T-cell (primary cell): ENCODE measurements around the gene GALNTL6. TPM values are rescaled to one million over a fixed set of nuclear protein-coding genes. Genes with fewer than 3 reads are reported as not detected.

Source experiments
- ATAC-seq, 4 experiments: fragments of 200-7000 bp in 3 of 4; fragments of 150-1000 bp in 1 of 4; cut with Tn5 transposase; replicated peaks in 1 of 4; 1 replicate in 3 of 4; 2 replicates in 1 of 4; pipeline ENCODE4 v1.10.0; 2021; ENCODE audit warnings: moderate library complexity in 3 of 4, mild to moderate bottlenecking in 2 of 4, moderate number of reproducible peaks in 1 of 4
- CTCF ChIA-PET, 2 donors: fragments of 300-600 bp; sonication (Branson Sonifier 250); formaldehyde crosslinking; loops; one replicate each; lab custom pipeline; 2022; ENCODE audit warnings: antibody characterized with exemption in 2 of 2; lab: Charles Lee
- POLR2A ChIA-PET, 2 donors: fragments of 300-600 bp; sonication (Branson Sonifier 250); formaldehyde crosslinking; loops; one replicate each; lab custom pipeline; 2022; ENCODE audit warnings: antibody characterized with exemption in 2 of 2; lab: Charles Lee
- DNase-seq, 35 experiments: peaks; one replicate each; pipeline versions ENCODE4 v3.0.0 to v3.0.0-alpha.2; 2013 to 2023
- H3K27ac ChIP-seq: one replicate; pipeline ENCODE4 v1.5.1; 2013; ENCODE audit warnings: low read length
- H3K27me3 ChIP-seq, 2 experiments: replicated peaks in 1 of 2; 1 replicate in 1 of 2; 2 replicates in 1 of 2; pipeline versions ENCODE4 v1.6.1 to v1.7.0; 2013; ENCODE audit warnings: low read length in 1 of 2, mixed read lengths in 1 of 2; ENCODE audit not compliant: control insufficient read depth in 2 of 2, insufficient read depth in 2 of 2; ENCODE audit errors: extremely low read depth in 1 of 2
- H3K36me3 ChIP-seq, 2 donors: 1 replicate in 1 of 2; 2 replicates in 1 of 2; pipeline versions ENCODE4 v1.6.1 to v1.7.0; 2013; ENCODE audit warnings: low read length in 1 of 2; ENCODE audit not compliant: control insufficient read depth in 2 of 2, insufficient read depth in 1 of 2; ENCODE audit errors: extremely low read depth in 1 of 2
- H3K4me1 ChIP-seq, 2 experiments: 1 replicate in 1 of 2; 2 replicates in 1 of 2; pipeline versions ENCODE4 v1.6.1 to v1.7.0; 2013; ENCODE audit warnings: low read length in 2 of 2, mixed read lengths in 1 of 2; ENCODE audit not compliant: insufficient read depth in 2 of 2, control insufficient read depth in 1 of 2; ENCODE audit errors: extremely low read depth in 1 of 2
- H3K4me3 ChIP-seq, 2 donors: 1 replicate in 1 of 2; 2 replicates in 1 of 2; pipeline versions ENCODE4 v1.5.1 to v1.7.0; 2013; ENCODE audit warnings: mild to moderate bottlenecking in 2 of 2, low read length in 1 of 2, moderate library complexity in 1 of 2; ENCODE audit not compliant: control insufficient read depth in 1 of 2; ENCODE audit errors: extremely low read depth in 1 of 2
- H3K9me3 ChIP-seq: 2 replicates; pipeline ENCODE4 v1.7.0; 2013
- H3K27ac Mint-ChIP-seq, 2 donors: one replicate each; pipeline ENCODE4 v1.8.0; 2020 to 2021; ENCODE audit warnings: mild to moderate bottlenecking in 2 of 2, mixed read lengths in 2 of 2
- H3K27me3 Mint-ChIP-seq, 2 donors: one replicate each; pipeline ENCODE4 v1.8.0; 2021 to 2022; ENCODE audit warnings: mixed read lengths in 2 of 2
- H3K36me3 Mint-ChIP-seq: one replicate; pipeline ENCODE4 v1.8.0; 2021; ENCODE audit warnings: mixed read lengths
- H3K4me1 Mint-ChIP-seq, 3 donors: one replicate each; pipeline ENCODE4 v1.8.0; 2020 to 2022; ENCODE audit warnings: mixed read lengths in 3 of 3, mild to moderate bottlenecking in 1 of 3
- H3K4me3 Mint-ChIP-seq, 3 donors: one replicate each; pipeline ENCODE4 v1.8.0; 2020 to 2022; ENCODE audit warnings: mild to moderate bottlenecking in 3 of 3, mixed read lengths in 3 of 3, moderate library complexity in 3 of 3
- H3K9me3 Mint-ChIP-seq, 3 donors: one replicate each; pipeline ENCODE4 v1.8.0; 2020 to 2022; ENCODE audit warnings: mixed read lengths in 3 of 3
- WGBS: methylation state at CpG from one replicate; pipeline ENCODE4 v1.1.5; 2013; ENCODE audit warnings: missing lambda C conversion rate; ENCODE audit not compliant: insufficient coverage; 5-methylcytosine and 5-hydroxymethylcytosine counted together
- total RNA-seq, 35 experiments: library from RNA in 6 of 35; stranded (reverse) in 6 of 35; fragments of 120-200 nt in 1 of 35; gene quantifications; one replicate each; pipeline versions ENCODE4 v1.2.1 to v1.2.4 and lab custom pipeline; 2013 to 2026

Gene GALNTL6
- total RNA-seq, 5 donors from 2014 or later (not counting 1 experiment from before 2014, with no cell fraction given): not detected

- no peaks in the 10 kb centered on the region for H3K27me3 ChIP-seq
- Mint-ChIP-seq H3K9me3 (peaks cover 9 to 18% (median 14%) of the 10 kb centered on the region in 3 donors), H3K27ac (no peak overlapping the region), H3K4me1 (no peaks in the 10 kb centered on the region), H3K27me3 (no peaks in the 10 kb centered on the region), H3K36me3 (no peaks in the 10 kb centered on the region), H3K4me3 (no peak overlapping the region)
- no peaks in the 10 kb centered on the region for H3K9me3 ChIP-seq
- H3K36me3 ChIP-seq: no peaks in the 10 kb centered on the region
- H3K27ac ChIP-seq: no peak overlapping the region
- WGBS: 100% methylated on average over 1 of the region's 2 CpGs
- ChIA-PET POLR2A (no interaction called here), CTCF (no interaction called here)
- no peaks in the 10 kb centered on the region for H3K4me1 ChIP-seq
- DNase-seq: no peak
- no peak for ATAC-seq
- H3K4me3 ChIP-seq: no peak overlapping the region
These were observed 355.7 kb downstream of the GALNTL6 start for GRCh38 chr4:172168888-172169287.

DNA sequence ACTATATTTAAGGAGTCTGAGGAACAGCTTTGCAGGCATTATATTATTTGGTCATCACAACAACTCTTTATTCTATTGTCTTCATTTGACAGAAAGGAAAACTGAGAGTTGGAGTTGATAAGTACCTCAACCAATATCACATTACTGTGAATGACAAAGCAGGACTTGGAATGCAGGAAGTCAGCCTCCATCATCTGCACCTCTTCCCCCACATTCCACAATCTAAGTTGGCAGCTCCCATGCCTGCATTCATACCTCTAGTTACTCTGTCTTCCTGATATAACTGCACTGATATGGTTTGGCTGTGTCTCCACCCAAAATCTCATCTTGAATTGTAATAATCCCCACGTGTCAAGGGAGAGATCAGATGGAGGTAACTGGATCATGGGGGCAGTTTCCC lies 356.7 kb downstream of the GALNTL6 start:
- H3K27ac Mint-ChIP-seq: no peak overlapping the region
- Histone ChIP-seq H3K9me3 (no peaks in the 10 kb centered on the region), H3K4me3 (no peak overlapping the region), H3K36me3 (no peaks in the 10 kb centered on the region), H3K27ac (no peak overlapping the region), H3K4me1 (no peaks in the 10 kb centered on the region), H3K27me3 (no peaks in the 10 kb centered on the region)
- no CpG with 5 or more reads among the region's 1 CpG for WGBS
- H3K36me3 Mint-ChIP-seq: no peaks in the 10 kb centered on the region
- no peak for DNase-seq
- no peaks in the 10 kb centered on the region for H3K27me3 Mint-ChIP-seq
- no peaks in the 10 kb centered on the region for H3K4me1 Mint-ChIP-seq
- ChIA-PET CTCF (no interaction called here), POLR2A (no interaction called here)
- H3K4me3 Mint-ChIP-seq: no peak overlapping the region
- peaks cover 9 to 18% (median 11%) of the 10 kb centered on the region in 3 donors for H3K9me3 Mint-ChIP-seq
- ATAC-seq: no peak

- Histone ChIP-seq H3K27me3 (no peaks in the 10 kb centered on the region), H3K4me3 (no peak overlapping the region), H3K36me3 (no peaks in the 10 kb centered on the region), H3K9me3 (no peaks in the 10 kb centered on the region), H3K4me1 (no peaks in the 10 kb centered on the region), H3K27ac (no peak overlapping the region)
- CTCF ChIA-PET: no interaction called here
- Mint-ChIP-seq H3K36me3 (no peaks in the 10 kb centered on the region), H3K9me3 (peaks cover 3 to 12% (median 9%) of the 10 kb centered on the region in 3 donors), H3K4me3 (no peak overlapping the region), H3K27ac (no peak overlapping the region), H3K4me1 (no peaks in the 10 kb centered on the region), H3K27me3 (no peaks in the 10 kb centered on the region)
- POLR2A ChIA-PET: no interaction called here
- DNase-seq (no peak), ATAC-seq (no peak)
- WGBS: 74% methylated on average over 2 of the region's 4 CpGs
These were observed 360.0 kb downstream of the GALNTL6 start for GRCh38 chr4:172173206-172173605.

- POLR2A ChIA-PET: no interaction called here
These were observed 364.2 kb downstream of the GALNTL6 start for GRCh38 chr4:172177382-172177781.

DNA sequence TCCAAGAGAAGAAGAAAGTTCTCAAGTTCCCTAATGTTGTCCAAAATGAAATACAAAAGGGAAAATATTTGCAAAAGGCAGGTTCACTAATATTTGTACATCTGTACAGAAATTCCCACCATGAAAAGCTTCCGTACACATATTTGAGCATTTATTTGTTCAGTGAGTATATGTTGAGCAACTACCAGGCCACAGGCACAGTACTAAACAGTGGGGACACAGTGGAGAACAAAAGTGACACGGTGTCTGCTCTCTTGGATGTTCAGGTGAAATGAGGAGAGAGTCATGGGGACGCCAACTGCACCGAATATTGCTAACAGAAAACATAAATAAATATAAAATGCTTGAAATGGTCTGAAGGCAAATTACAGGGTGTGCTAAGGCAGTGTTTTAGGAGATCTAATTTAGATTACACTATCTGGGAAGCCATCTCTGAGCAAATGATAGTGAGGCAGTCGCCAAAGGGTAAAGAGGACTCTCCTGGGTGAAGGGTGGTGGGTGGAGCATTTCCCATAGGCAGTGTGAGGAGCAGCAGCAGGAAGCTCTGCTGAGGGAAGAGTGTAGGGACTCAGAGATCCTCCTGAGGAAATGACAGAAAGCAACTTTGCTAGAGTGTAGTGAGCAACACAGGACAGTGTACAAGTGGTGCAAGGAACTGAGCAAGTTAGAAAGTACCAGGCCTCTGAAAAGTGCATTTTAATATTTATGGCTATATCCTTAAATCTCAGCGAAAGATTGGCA lies 375.2 kb downstream of the GALNTL6 start:
- no peaks in the 10 kb centered on the region for H3K9me3 ChIP-seq
- Mint-ChIP-seq H3K36me3 (no peaks in the 10 kb centered on the region), H3K27ac (no peak overlapping the region), H3K4me1 (no peaks in the 10 kb centered on the region), H3K27me3 (no peaks in the 10 kb centered on the region), H3K4me3 (no peak overlapping the region), H3K9me3 (peaks cover 0 to 23% (median 2%) of the 10 kb centered on the region in 3 donors)
- H3K4me3 ChIP-seq: no peak overlapping the region
- DNase-seq: no peak
- ChIA-PET POLR2A (no interaction called here), CTCF (no interaction called here)
- no peak for ATAC-seq
- H3K36me3 ChIP-seq: no peaks in the 10 kb centered on the region
- H3K4me1 ChIP-seq: no peaks in the 10 kb centered on the region
- H3K27me3 ChIP-seq: no peaks in the 10 kb centered on the region
- whole genome bisulfite sequencing: 86% methylated on average over 1 of the region's 6 CpGs
- no peak overlapping the region for H3K27ac ChIP-seq

More at GRCh38 chr4:172177382-172177781, 364.2 kb downstream of the GALNTL6 start:
- H3K36me3 Mint-ChIP-seq: no peaks in the 10 kb centered on the region
- no peak overlapping the region for H3K4me3 Mint-ChIP-seq
- Histone ChIP-seq H3K4me1 (no peaks in the 10 kb centered on the region), H3K36me3 (no peaks in the 10 kb centered on the region), H3K4me3 (no peak overlapping the region), H3K27ac (no peak overlapping the region), H3K27me3 (no peaks in the 10 kb centered on the region), H3K9me3 (no peaks in the 10 kb centered on the region)
- CTCF ChIA-PET: no interaction called here
- DNase-seq (no peak), ATAC-seq (no peak)
- no peaks in the 10 kb centered on the region for H3K27me3 Mint-ChIP-seq
- H3K9me3 Mint-ChIP-seq: peaks cover 0 to 9% (median 4%) of the 10 kb centered on the region in 3 donors
- H3K4me1 Mint-ChIP-seq: no peaks in the 10 kb centered on the region
- H3K27ac Mint-ChIP-seq: no peak overlapping the region

DNA sequence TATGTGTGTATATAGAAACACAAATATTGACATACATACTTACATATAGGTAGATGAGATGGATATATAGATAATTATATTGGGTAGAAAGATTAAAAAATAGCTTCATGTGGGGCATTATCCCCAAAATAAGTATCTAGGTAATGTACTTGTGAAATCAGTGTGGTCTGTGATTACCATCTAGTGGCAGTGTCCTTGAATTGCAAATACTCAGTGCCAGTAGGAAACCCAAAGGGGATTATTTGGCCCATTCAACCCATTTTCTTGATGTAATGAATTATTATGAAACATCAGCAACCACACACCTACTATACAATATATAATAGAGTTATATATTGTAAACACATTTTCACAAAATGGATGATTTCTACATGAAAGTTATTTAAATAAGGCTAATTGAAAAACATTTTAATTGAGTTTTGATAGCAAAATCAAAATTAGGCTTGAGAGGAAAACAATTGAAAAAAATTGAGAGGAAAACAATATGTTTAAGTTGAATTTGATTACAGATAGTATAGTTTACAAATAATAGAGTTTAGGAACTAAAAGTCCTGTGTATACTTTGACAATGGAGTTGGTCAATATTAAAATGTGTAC lies 389.4 kb downstream of the GALNTL6 start:
- H3K4me1 ChIP-seq: no peaks in the 10 kb centered on the region
- ATAC-seq: no peak
- H3K36me3 Mint-ChIP-seq: no peaks in the 10 kb centered on the region
- no peak overlapping the region for H3K4me3 ChIP-seq
- H3K4me3 Mint-ChIP-seq: no peak overlapping the region
- no peaks in the 10 kb centered on the region for H3K9me3 ChIP-seq
- no peaks in the 10 kb centered on the region for H3K27me3 ChIP-seq
- no peaks in the 10 kb centered on the region for H3K36me3 ChIP-seq
- no peak overlapping the region for H3K27ac Mint-ChIP-seq
- CTCF ChIA-PET: no interaction called here
- no peak for DNase-seq
- POLR2A ChIA-PET: no interaction called here
- H3K4me1 Mint-ChIP-seq: no peaks in the 10 kb centered on the region
- no peak overlapping the region for H3K27ac ChIP-seq
- no peaks in the 10 kb centered on the region for H3K27me3 Mint-ChIP-seq
- H3K9me3 Mint-ChIP-seq: peaks cover 14 to 17% (median 15%) of the 10 kb centered on the region in 3 donors
